Adipose tissue (tissue), 3 donors: ENCODE data around the gene FNBP1L. TPM values are rescaled to one million over a fixed set of nuclear protein-coding genes. Genes with fewer than 3 reads are reported as not detected.
"Not testable (repeated sequence)": the region's sequence is repeated elsewhere in the genome, so short reads cannot be mapped to it uniquely, and the experiment has no call there.

ENCODE experiments used
- H3K27ac ChIP-seq: one replicate; pipeline ENCODE4 v1.5.1; 2013; ENCODE audit warnings: low read depth, low read length
- WGBS, 3 donors: extraction: QIAGEN DNeasy Blood & Tissue Kit; methylation state at CpG; one replicate each; pipeline ENCODE4 v1.1.7; 2013; 5-methylcytosine and 5-hydroxymethylcytosine counted together
- polyA plus RNA-seq, 3 donors: library from polyadenylated mRNA; stranded (reverse); fragments of 200-250 nt; gene quantifications; one replicate each; pipeline ENCODE4 v1.2.3, GENCODE V29; 2013
- donor health status: healthy with polysubstance abuse.
- donor health status: Bipolar disorder and iron deficiency.
- donor health status: healthy.

Gene FNBP1L
- polyA plus RNA-seq, 3 donors, result 11.5 to 13.6 (median 12.7) TPM

- no peak overlapping the region for H3K27ac ChIP-seq
Measured at GRCh38 chr1:93441589-93441988, 6.3 kb upstream of the FNBP1L start.

GRCh38 chr1:93442008-93442666 is 5.8 kb upstream of the FNBP1L start:
- 41 to 78% (median 63%) methylated on average over 11 of the region's 11 CpGs for whole genome bisulfite sequencing, 3 donors
- no peak overlapping the region for H3K27ac ChIP-seq

GRCh38 chr1:93442741-93443140 is 5.2 kb upstream of the FNBP1L start:
- H3K27ac ChIP-seq, result no peak overlapping the region
- 10 to 40% (median 38%) methylated on average over 1 of the region's 1 CpG for WGBS, 3 donors

DNA sequence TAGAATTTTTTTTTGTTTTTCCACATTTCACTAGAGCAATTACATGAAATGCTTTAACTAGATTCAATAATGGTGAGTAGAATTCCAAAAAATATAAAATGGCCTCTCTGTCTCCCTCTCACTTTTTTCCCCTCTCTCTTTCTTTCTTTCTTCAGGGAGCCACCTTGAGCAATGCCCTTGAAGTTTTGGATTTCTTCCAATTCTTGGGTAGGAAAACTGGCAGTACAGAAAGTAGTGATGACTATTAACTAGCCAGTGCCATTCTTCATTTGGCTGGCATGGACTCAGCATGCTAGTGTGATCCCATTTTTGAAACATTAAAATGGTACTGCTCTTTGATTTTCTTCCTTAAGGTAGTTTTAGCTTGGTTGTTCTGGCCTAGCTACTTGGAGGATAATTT is 4.5 kb upstream of the FNBP1L start:
- no peak overlapping the region for H3K27ac ChIP-seq

DNA sequence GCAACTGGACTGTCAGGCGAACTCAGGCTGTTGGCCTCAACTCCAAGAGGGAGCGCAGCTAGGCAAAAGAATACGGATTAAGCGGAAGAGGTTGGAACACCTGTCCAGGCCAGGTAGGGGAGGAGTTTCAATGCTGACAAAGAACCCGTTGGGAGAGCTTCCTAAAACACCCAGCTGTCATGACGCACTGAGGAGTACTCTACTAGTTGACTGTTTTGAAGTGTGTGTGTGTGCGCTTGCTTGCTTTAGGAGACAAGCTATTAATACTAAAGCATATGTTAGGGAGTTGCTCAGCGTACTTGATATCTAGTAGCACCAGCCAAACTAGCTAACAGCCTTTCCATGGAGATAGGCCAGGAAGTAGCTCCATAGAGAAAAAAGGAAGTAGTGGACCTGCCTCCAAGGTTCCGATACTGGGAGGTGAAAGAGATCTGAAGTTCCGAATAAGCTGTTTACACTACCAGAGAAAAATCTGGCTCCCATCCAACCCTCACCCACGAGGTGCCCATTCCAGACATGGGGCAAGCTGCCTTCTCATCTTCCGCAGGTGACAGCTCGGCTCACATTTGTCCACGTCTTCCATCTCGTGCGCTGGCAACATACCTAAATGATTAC is 974 bp upstream of the FNBP1L start:
- no peak overlapping the region for H3K27ac ChIP-seq

DNA sequence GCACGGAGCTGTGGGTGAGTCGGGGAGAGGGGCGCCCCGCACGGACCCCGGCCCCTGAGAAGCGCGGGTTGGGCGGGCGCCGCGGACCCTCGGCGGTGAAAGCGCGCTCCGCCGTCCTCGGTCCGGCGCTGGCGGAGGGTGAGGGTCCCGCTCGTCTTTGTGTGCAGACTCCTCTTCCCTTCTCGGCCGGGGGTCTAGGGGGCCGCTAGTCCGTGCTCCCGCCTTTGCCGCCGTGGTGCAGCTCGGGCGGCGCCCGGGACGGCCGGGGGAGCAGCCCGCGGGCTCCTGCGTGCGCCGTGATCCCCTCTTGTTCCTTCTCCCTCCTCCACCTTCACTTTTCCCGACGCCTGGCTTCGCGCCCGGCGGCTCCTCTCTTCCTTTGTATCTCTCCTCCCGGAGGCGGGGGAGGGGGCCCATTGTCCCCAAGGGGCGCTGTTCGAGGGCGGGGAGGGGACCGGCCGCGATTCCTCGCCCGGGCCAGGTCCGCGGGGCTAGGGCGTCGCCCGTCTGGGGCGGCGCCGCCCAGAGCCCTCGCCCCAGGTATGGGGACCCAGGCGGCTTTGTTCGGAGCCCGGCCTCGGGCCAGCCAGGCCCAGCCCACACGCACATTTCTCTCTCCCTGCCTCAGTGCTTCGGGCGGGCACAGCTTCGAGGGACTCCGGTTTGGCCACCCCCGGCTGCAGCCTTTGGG is 519 bp downstream of the FNBP1L start:
- H3K27ac ChIP-seq, result no peak overlapping the region
- 0% methylated on average over 68 to 77 of the region's 77 CpGs for WGBS, 3 donors

More for the DNA sequence above, 974 bp upstream of the FNBP1L start:
- WGBS, 3 donors, result 15 to 35% (median 35%) methylated on average over 16 of the region's 16 CpGs

- H3K27ac ChIP-seq, result no peak overlapping the region
- WGBS, 3 donors, result 1 to 3% (median 2%) methylated on average over 27 of the region's 27 CpGs
Measured at GRCh38 chr1:93448983-93449804, 1.3 kb downstream of the FNBP1L start.

DNA sequence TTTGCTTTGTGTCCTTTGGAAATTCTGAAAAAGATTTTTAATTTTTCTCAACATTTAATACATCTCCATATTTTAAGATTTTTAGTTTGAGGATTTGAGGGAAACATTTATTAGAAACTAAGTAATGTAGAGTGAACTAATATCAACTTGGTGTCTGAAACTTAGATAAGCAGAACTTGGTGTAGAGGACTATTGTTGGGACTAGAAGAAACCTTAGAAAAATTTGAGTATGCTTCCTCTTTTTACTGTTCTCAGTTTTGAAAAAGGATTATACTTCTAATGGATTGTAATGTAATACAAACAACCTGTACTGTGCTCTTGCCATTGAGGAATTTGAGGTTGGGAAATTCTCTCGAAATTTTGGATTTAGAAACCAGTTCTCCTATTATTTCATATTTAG is 2.4 kb downstream of the FNBP1L start:
- 40 to 61% (median 54%) methylated on average over 1 of the region's 1 CpG for whole genome bisulfite sequencing, 3 donors
- no peak overlapping the region for H3K27ac ChIP-seq

- WGBS, 3 donors, result 68 to 88% (median 86%) methylated on average over 1 of the region's 1 CpG
- H3K27ac ChIP-seq, result no peak overlapping the region
Measured at GRCh38 chr1:93453911-93454310, 6.0 kb downstream of the FNBP1L start.

DNA sequence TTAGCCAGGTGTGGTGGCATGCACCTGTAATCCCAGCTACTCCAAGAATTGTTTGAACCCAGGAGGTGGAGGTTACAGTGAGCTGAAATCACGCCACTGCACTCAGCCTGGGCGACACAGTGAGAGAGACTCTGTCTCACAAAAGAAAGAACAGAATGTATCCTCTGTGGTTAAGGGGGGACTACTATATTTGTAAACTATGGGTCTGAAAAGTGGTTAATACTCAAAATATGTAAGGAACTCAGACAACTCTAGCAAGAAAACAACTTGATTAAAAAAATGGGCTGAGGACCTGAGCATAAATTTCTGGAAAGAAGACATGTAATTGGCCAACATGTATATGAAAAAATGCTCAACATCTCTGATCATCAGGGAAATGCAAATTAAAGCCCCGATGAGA is 11.2 kb downstream of the FNBP1L start:
- H3K27ac ChIP-seq, result no peak overlapping the region
- WGBS, 3 donors, result 95 to 100% (median 97%) methylated on average over 3 of the region's 3 CpGs

DNA sequence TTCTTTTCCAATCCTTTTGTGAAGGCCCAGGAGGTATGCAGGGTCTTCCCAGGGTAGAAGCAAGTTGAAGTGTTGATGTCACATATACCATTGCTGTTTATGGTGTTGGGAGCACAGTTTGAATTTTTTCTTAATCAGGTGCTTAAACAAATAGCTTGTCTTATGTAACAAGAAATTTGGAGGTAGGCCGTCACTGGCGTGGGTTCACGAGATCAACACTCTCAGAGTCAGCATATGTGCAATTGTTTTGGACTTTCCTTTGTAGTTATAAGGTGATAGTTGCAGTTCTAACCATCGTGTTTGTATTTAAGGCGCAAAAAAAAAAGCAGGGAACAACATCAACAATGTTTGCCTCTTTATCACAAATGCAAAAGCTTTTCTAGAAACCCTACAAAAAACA is 13.3 kb downstream of the FNBP1L start:
- no peak overlapping the region for H3K27ac ChIP-seq
- WGBS, 3 donors, result 60 to 95% (median 86%) methylated on average over 5 of the region's 5 CpGs

- 91 to 100% (median 97%) methylated on average over 1 of the region's 1 CpG for whole genome bisulfite sequencing, 3 donors
- no peak overlapping the region for H3K27ac ChIP-seq
Measured at GRCh38 chr1:93463960-93464359, 16.0 kb downstream of the FNBP1L start.

DNA sequence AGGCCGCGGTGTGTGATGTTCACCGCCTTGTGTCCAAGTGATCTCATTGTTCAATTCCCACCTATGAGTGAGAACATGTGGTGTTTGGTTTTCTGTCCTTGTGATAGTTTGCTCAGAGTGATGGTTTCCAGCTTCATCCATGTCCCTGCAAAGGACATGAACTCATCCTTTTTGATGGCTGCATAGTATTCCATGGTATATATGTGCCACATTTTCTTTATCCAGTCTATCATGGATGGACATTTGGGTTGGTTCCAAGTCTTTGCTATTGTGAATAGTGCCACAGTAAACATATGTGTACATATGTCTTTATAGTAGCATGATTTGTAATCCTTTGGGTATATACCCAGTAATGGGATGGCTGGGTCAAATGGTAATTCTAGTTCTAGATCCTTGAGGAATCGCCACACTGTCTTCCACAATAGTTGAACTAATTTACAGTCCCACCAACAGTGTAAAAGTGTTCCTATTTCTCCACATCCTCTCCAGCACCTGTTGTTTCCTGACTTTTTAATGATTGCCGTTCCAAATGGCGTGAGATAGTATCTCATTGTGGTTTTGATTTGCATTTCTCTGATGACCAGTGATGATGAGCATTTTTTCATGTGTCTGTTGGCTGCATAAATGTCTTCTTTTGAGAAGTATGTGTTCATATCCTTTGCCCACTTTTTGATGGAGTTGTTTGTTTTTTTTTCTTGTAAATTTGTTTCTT is 17.6 kb downstream of the FNBP1L start:
- not testable (repeated sequence) for H3K27ac ChIP-seq
- 67 to 75% (median 71%) methylated on average over 6 of the region's 6 CpGs for WGBS, 3 donors

GRCh38 chr1:93467606-93468005 is 19.7 kb downstream of the FNBP1L start:
- H3K27ac ChIP-seq, result no peak overlapping the region
- WGBS, 3 donors, result 98 to 99% (median 99%) methylated on average over 4 of the region's 4 CpGs

GRCh38 chr1:93468662-93469061 is 20.7 kb downstream of the FNBP1L start:
- H3K27ac ChIP-seq, result no peak overlapping the region
- 92 to 96% (median 92%) methylated on average over 3 of the region's 3 CpGs for WGBS, 3 donors

- WGBS, 3 donors, result 96 to 100% (median 96%) methylated on average over 3 of the region's 3 CpGs
- not testable (repeated sequence) for H3K27ac ChIP-seq
Measured at GRCh38 chr1:93469223-93469622, 21.3 kb downstream of the FNBP1L start.

DNA sequence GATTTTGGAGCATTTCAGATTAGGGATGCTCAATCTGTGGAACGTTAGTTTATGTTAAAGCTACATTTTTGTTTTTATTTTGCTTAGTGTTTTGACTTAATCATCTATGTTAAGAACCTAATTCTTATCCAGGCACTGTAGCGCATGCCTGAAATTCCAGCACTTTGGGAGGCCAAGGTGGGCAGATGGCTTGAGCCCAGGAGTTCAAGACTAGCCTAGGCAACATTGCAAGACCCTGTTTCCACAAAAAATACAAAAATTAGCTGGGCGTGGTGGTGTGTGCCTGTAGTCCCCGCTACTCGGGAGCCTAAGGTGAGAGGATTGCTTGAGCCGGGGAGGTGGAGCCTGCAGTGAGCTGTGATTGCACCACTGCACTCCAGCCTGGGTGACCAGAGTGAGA is 23.4 kb downstream of the FNBP1L start:
- WGBS, 3 donors, result 89 to 95% (median 90%) methylated on average over 6 of the region's 6 CpGs
- no peak overlapping the region for H3K27ac ChIP-seq

DNA sequence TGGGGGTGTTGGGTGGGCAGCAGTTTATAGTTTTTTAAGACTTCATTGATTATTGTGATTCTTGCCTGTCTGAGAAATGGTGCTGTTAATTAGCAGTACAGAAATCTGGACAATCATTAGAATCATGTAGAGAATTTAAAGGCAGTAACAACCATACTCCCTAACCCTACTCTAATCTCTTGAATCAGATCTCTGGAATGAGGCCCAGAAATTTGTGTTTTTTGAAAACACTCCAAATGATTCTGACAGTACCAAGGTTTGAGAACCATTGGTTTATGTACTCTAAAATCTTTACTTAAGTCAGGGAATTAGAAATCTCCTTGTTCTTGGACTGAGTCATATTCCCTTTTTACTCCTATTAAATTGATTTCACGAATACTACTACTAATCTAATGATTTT is 24.0 kb downstream of the FNBP1L start:
- no peak overlapping the region for H3K27ac ChIP-seq
- WGBS, 3 donors, result 26 to 52% (median 27%) methylated on average over 1 of the region's 1 CpG
